Smooth muscle cell (in vitro differentiated cells): ENCODE results near the gene C5orf15. TPM values are rescaled to one million over a fixed set of nuclear protein-coding genes. Genes with fewer than 3 reads are reported as not detected.

Source experiments
- DNase-seq: peaks from one replicate; lab custom pipeline; 2025; ENCODE audit not compliant: unreplicated experiment; lab: John Stamatoyannopoulos, UW
- H2AFZ ChIP-seq: fragments of 200-600 bp; sonication (generic); 2 replicates; pipeline ENCODE4 v1.6.0; 2016; ENCODE audit warnings: antibody characterized with exemption, low read depth, mild to moderate bottlenecking
- H3F3A ChIP-seq: fragments of 200-600 bp; sonication (generic); 2 replicates; pipeline ENCODE4 v1.6.0; 2017; ENCODE audit warnings: antibody characterized with exemption, low read depth
- H3K27ac ChIP-seq: fragments of 200-600 bp; sonication (generic); 2 replicates; pipeline ENCODE4 v1.5.1; 2016; ENCODE audit warnings: low read depth, mild to moderate bottlenecking
- H3K27me3 ChIP-seq: fragments of 200-600 bp; sonication (generic); 2 replicates; pipeline ENCODE4 v1.6.1; 2016; ENCODE audit warnings: low read depth, mild to moderate bottlenecking
- H3K36me3 ChIP-seq: fragments of 200-600 bp; sonication (generic); 2 replicates; pipeline ENCODE4 v1.5.1; 2016; ENCODE audit warnings: low read depth
- H3K4me1 ChIP-seq: fragments of 200-600 bp; sonication (generic); 2 replicates; pipeline ENCODE4 v1.5.1; 2016; ENCODE audit warnings: low read depth
- H3K4me2 ChIP-seq: fragments of 200-600 bp; sonication (generic); 2 replicates; pipeline ENCODE4 v1.6.0; 2016; ENCODE audit warnings: mild to moderate bottlenecking
- H3K4me3 ChIP-seq: fragments of 200-600 bp; sonication (generic); 2 replicates; pipeline ENCODE4 v1.5.1; 2016; ENCODE audit warnings: mild to moderate bottlenecking
- H3K79me2 ChIP-seq: fragments of 200-600 bp; sonication (generic); 2 replicates; pipeline ENCODE4 v1.6.0; 2016; ENCODE audit warnings: low read depth, mild to moderate bottlenecking
- H3K9ac ChIP-seq: fragments of 200-600 bp; sonication (generic); 2 replicates; pipeline ENCODE4 v1.6.0; 2016; ENCODE audit warnings: low read depth
- H3K9me3 ChIP-seq: fragments of 200-600 bp; sonication (generic); replicated peaks from 2 replicates; pipeline ENCODE4 v1.5.1; 2016; ENCODE audit warnings: low read depth
- H4K20me1 ChIP-seq: fragments of 200-600 bp; sonication (generic); 2 replicates; pipeline ENCODE4 v1.6.0; 2016; ENCODE audit warnings: low read depth
- WGBS: methylation state at CpG from one replicate; pipeline ENCODE4 v1.1.7; 2016; ENCODE audit warnings: low lambda C conversion rate; 5-methylcytosine and 5-hydroxymethylcytosine counted together
- polyA plus RNA-seq: library from polyadenylated mRNA; unstranded; fragments of >200 nt; fragmentation: Nextera tagmentation; extraction: Ambion mirVana; gene quantifications from 2 replicates; pipeline ENCODE4 v1.2.1, GENCODE V29; 2016
- total RNA-seq: library from RNA; depleted of rRNA; stranded (reverse); fragments of >200 nt; gene quantifications from 2 replicates; pipeline ENCODE4 v1.2.3, GENCODE V29; 2014
- TF ChIP-seq, protein P1 (sequence below): fragments of 200-600 bp; sonication (generic); IDR thresholded peaks from 2 replicates; pipeline ENCODE4 v1.5.1; 2017; ENCODE audit warnings: borderline replicate concordance, mild to moderate bottlenecking, antibody characterized with exemption; ENCODE audit not compliant: insufficient read depth, poor library complexity, severe bottlenecking

The C5orf15 gene
- total and polyA plus RNA-seq, 2 experiments from 2014 or later: 64.9 to 128 TPM

GRCh38 chr5:133992429-133993155 lies 24.2 kb upstream of the C5orf15 start:
- Histone ChIP-seq H3K27ac (no peak overlapping the region), H3F3A (no peaks in the 10 kb centered on the region), H3K36me3 (peaks cover 21% of the 10 kb centered on the region), H3K27me3 (no peaks in the 10 kb centered on the region), H3K4me2 (no peak overlapping the region), H3K4me3 (no peak overlapping the region), H4K20me1 (peaks cover 100% of the 10 kb centered on the region), H3K9me3 (no peaks in the 10 kb centered on the region), H3K9ac (no peak overlapping the region), H3K79me2 (peaks cover 100% of the 10 kb centered on the region), H2AFZ (no peak overlapping the region), H3K4me1 (peaks cover 18% of the 10 kb centered on the region)
- 94% methylated on average over 8 of the region's 8 CpGs for WGBS
- TF ChIP-seq, protein P1, sequence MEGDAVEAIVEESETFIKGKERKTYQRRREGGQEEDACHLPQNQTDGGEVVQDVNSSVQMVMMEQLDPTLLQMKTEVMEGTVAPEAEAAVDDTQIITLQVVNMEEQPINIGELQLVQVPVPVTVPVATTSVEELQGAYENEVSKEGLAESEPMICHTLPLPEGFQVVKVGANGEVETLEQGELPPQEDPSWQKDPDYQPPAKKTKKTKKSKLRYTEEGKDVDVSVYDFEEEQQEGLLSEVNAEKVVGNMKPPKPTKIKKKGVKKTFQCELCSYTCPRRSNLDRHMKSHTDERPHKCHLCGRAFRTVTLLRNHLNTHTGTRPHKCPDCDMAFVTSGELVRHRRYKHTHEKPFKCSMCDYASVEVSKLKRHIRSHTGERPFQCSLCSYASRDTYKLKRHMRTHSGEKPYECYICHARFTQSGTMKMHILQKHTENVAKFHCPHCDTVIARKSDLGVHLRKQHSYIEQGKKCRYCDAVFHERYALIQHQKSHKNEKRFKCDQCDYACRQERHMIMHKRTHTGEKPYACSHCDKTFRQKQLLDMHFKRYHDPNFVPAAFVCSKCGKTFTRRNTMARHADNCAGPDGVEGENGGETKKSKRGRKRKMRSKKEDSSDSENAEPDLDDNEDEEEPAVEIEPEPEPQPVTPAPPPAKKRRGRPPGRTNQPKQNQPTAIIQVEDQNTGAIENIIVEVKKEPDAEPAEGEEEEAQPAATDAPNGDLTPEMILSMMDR: no peak
- no peak for DNase-seq

DNA sequence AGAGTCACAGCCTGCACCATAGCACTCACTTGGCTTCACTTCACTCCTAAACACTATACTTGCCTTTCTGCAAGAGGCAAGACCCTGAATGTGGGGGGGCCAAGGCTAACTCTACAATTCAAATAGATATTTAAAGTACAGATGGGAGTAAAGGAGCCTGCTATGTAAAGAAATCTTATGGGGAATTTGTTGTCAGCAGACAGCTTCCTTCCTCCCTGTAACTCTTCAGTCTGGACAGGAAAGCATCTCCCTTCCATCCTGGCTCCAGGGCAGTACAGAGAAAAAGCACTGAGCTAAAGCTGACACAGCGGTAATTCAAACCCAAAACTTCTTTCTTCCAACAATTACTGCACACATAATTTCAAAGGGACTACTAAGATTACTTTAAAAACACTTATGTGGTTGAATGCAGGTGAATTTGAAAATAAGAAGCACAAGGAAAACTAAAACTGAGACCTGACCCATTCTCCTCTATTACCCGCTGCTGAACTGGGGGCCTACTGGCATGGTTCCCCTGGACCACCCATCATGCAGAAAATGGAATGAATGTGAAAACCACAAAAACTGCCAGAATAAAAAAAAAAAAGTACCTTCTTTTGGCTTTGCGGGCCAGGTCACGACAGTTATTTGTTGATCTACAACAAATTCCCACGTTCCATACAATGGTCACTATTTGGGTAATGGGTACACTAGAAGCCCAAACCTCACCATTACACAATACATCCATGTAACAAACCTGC lies 22.9 kb upstream of the C5orf15 start:
- Histone ChIP-seq H3K4me3 (no peak overlapping the region), H3F3A (no peaks in the 10 kb centered on the region), H3K79me2 (peaks cover 100% of the 10 kb centered on the region), H3K9ac (no peak overlapping the region), H2AFZ (no peak overlapping the region), H3K4me1 (peaks cover 18% of the 10 kb centered on the region), H3K36me3 (peaks cover 21% of the 10 kb centered on the region), H3K27ac (no peak overlapping the region), H4K20me1 (peaks cover 100% of the 10 kb centered on the region), H3K27me3 (no peaks in the 10 kb centered on the region), H3K9me3 (no peaks in the 10 kb centered on the region), H3K4me2 (no peak overlapping the region)
- 96% methylated on average over 5 of the region's 5 CpGs for WGBS
- no peak for DNase-seq
- TF ChIP-seq, protein P1: no peak

DNA sequence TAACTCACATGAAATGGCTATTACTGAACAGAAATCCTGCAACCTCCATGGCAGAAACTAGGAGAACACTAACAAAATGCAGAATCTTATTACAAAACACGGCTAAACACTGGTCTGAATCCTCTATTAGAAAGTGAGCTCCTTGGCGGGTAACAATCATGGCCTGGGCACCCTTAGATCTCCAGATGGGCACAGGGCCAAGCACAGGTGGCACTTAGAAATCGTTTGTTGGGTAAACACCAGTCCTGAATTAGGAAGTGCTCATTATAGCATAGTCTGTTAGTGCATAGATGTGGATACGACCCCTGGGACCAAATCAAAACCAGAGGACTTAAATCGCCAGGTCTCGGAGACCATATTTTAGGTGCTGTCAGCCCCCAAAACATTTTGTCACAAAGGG lies 22.0 kb upstream of the C5orf15 start:
- no peak for DNase-seq
- WGBS: 96% methylated on average over 6 of the region's 6 CpGs
- H3K4me3 ChIP-seq: no peak overlapping the region
- TF ChIP-seq, protein P1: no peak
- H3K36me3 ChIP-seq: peaks cover 21% of the 10 kb centered on the region
- no peaks in the 10 kb centered on the region for H3K9me3 ChIP-seq
- no peaks in the 10 kb centered on the region for H3F3A ChIP-seq
- H3K79me2 ChIP-seq: peaks cover 99% of the 10 kb centered on the region
- H3K27me3 ChIP-seq: no peaks in the 10 kb centered on the region
- no peak overlapping the region for H3K4me2 ChIP-seq
- peaks cover 100% of the 10 kb centered on the region for H4K20me1 ChIP-seq
- H3K4me1 ChIP-seq: peaks cover 9% of the 10 kb centered on the region
- H3K9ac ChIP-seq: no peak overlapping the region
- no peak overlapping the region for H3K27ac ChIP-seq
- no peak overlapping the region for H2AFZ ChIP-seq
